Measurements from ENCODE around the gene PPL. TPM values are rescaled to one million over a fixed set of nuclear protein-coding genes. Genes with fewer than 3 reads are reported as not detected.

Gene PPL
- total and polyA plus RNA-seq, 2 of the 13 experiments (the other 11 are each of a cell fraction or from before 2014, with no cell fraction given): 5.7 to 6.6 TPM

- peak; percentile 55; the same call in 1 of the 2 replicates for TF ChIP-seq ZNF281 (CRISPR knock-in tag; IDR thresholded peaks at IDR 0.05; ENCODE audit: borderline replicate concordance)
- no peak for TF ChIP-seq ZNF773 (CRISPR knock-in tag; IDR thresholded peaks at IDR 0.05; ENCODE audit: borderline replicate concordance)
- TF ChIP-seq SAP130 (CRISPR knock-in tag; IDR thresholded peaks at IDR 0.05; ENCODE audit: low read depth): 0 out of 2 replicates have a peak, but pooled peaks have one; percentile 12
- TF ChIP-seq ZNF589 (CRISPR knock-in tag; conservative IDR thresholded peaks at IDR 0.05): no peak
These were observed 12.2 kb upstream of the PPL start (continued) for GRCh38 chr16:4948903-4949766.

- Histone ChIP-seq H3K4me2 (ENCODE audit: low read depth, low read length) (peak overlapping the region; percentile 77), H3K27ac (ENCODE audit: extremely low read length, insufficient read depth, low read length) (peak overlapping the region; percentile 28), H3K79me2 (ENCODE audit: insufficient read depth, low read length) (no peaks in the 10 kb centered on the region), H3K4me3 (replicated peaks in 1 of 3; ENCODE audit: insufficient read depth in 1 of 3, low read depth in 2 of 3, low read length in 3 of 3) (peak overlapping the region; percentile 29 to 63 (median 34)), H3K27me3 (ENCODE audit: control insufficient read depth in 1 of 2, insufficient read depth in 2 of 2, low read length in 2 of 2) (no peaks in the 10 kb centered on the region; a peak in 1 of 5 replicates), H2AFZ (ENCODE audit: low read length) (no peak overlapping the region), H3K9ac (ENCODE audit: insufficient read depth, low read depth, low read length) (peak overlapping the region; percentile 61), H3K9me3 (ENCODE audit: low read length) (no peaks in the 10 kb centered on the region), H3K4me1 (ENCODE audit: insufficient read depth, low read length) (peaks cover 73% of the 10 kb centered on the region), H3K36me3 (replicated peaks in 1 of 2; ENCODE audit: control insufficient read depth in 1 of 2, insufficient read depth in 2 of 2, low read length in 2 of 2) (no peaks in the 10 kb centered on the region), H4K20me1 (ENCODE audit: insufficient read depth, low read length) (no peaks in the 10 kb centered on the region)
- in situ Hi-C loops (cut with HindIII; ENCODE audit: extremely low pct_ligation_motif_present, low pct_unique_long_range_greater_than_20kb): no loop called here
- TSS peak; percentile 48 for BruUV-seq (replicated peaks)
- FAIRE-seq (peak; percentile 91), DNase-seq (ENCODE audit: low spot score) (peak; percentile 85), ATAC-seq (peak; percentile 64)
- ChIA-PET POLR2A (interaction anchor here (0.5 to 2.7 kb wide), 15 partner anchors 9 to 332 kb away, joined by 3 to 43 read pairs (median 4); partner anchors contain the start of genes ANKS3, DNAAF8, NAGPA and PPL), CTCF (ENCODE audit: low intra/inter-chr PET ratio, low total read pairs) (no interaction called here)
- WGBS (ENCODE audit: low lambda C conversion rate): 2% methylated on average over 16 of the region's 16 CpGs
- intact Hi-C loops (cut with micrococcal nuclease; ENCODE audit: unreplicated experiment): loop anchor here (5.0 kb wide), 1 partner anchor 36 kb away; no protein-coding TSS in a partner anchor
- TF ChIP-seq NFYB (CRISPR knock-in tag; IDR thresholded peaks at IDR 0.05): peak; percentile 48; the same call in 1 of the 2 replicates
- peak; percentile 91 for TF ChIP-seq TEAD3 (CRISPR knock-in tag; optimal IDR thresholded peaks at IDR 0.05; ENCODE audit: borderline replicate concordance)
- no peak for TF ChIP-seq ZNF143 (CRISPR knock-in tag; IDR thresholded peaks at IDR 0.05)
- no peak for TF ChIP-seq CREB1 (IDR thresholded peaks at IDR 0.05)
- no peak for TF ChIP-seq CREB1 (CRISPR knock-in tag; IDR thresholded peaks at IDR 0.05)
- no peak for TF ChIP-seq ZNF607 (CRISPR knock-in tag; IDR thresholded peaks at IDR 0.05; ENCODE audit: borderline replicate concordance)
- peak; percentile 65; the same call in 1 of the 2 replicates for TF ChIP-seq ZFY (CRISPR knock-in tag; IDR thresholded peaks at IDR 0.05)
- no peak; the same call in 1 of the 2 replicates for TF ChIP-seq MYC (CRISPR knock-in tag; IDR thresholded peaks at IDR 0.05; ENCODE audit: borderline replicate concordance)
- TF ChIP-seq, protein P1, sequence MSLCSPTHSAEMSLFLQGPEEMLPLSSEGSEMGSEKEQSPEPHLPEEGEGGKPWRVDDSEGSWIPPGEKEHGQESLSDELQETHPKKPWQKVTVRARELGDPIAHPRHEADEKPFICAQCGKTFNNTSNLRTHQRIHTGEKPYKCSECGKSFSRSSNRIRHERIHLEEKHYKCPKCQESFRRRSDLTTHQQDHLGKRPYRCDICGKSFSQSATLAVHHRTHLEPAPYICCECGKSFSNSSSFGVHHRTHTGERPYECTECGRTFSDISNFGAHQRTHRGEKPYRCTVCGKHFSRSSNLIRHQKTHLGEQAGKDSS (CRISPR knock-in tag; IDR thresholded peaks at IDR 0.05; ENCODE audit: borderline replicate concordance, low read depth): peak; percentile 69; the same call in 1 of the 2 replicates
- peak; percentile 94 for TF ChIP-seq PHF21A (CRISPR knock-in tag; IDR thresholded peaks at IDR 0.05)
- TF ChIP-seq, protein P2, sequence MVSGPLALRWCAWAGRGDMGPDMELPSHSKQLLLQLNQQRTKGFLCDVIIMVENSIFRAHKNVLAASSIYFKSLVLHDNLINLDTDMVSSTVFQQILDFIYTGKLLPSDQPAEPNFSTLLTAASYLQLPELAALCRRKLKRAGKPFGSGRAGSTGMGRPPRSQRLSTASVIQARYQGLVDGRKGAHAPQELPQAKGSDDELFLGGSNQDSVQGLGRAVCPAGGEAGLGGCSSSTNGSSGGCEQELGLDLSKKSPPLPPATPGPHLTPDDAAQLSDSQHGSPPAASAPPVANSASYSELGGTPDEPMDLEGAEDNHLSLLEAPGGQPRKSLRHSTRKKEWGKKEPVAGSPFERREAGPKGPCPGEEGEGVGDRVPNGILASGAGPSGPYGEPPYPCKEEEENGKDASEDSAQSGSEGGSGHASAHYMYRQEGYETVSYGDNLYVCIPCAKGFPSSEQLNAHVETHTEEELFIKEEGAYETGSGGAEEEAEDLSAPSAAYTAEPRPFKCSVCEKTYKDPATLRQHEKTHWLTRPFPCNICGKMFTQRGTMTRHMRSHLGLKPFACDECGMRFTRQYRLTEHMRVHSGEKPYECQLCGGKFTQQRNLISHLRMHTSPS (CRISPR knock-in tag; IDR thresholded peaks at IDR 0.05; ENCODE audit: low read depth): peak; percentile 39; the same call in 1 of the 2 replicates
- no peak for TF ChIP-seq KDM1A (CRISPR knock-in tag; IDR thresholded peaks at IDR 0.05)
These were observed 11.0 kb upstream of the PPL start for GRCh38 chr16:4947722-4948503.

All from HepG2 (cell line).